Endothelial cell of hepatic sinusoid (primary cell): ENCODE measurements around the gene DEPDC1B.
"Not testable (repeated sequence)": the region's sequence is repeated elsewhere in the genome, so short reads cannot be mapped to it uniquely, and the experiment has no call there.

ENCODE experiments used
- in situ Hi-C: cut with HindIII; loops from 2 replicates; pipeline ENCODE4 v1.10.0; 2017; ENCODE audit warnings: low sequenced_read_pairs

DEPDC1B gene

GRCh38 chr5:60699609-60700415 is at the start of gene DEPDC1B:
Gene DEPDC1B (minus strand): TSS chr5:60700166. CDS start chr5:60700093, 73 bp downstream.
- in situ Hi-C loops, result no loop called here

- in situ Hi-C loops, result no loop called here
Observed at GRCh38 chr5:60744682-60745081, 44.7 kb upstream of the DEPDC1B start.

DNA sequence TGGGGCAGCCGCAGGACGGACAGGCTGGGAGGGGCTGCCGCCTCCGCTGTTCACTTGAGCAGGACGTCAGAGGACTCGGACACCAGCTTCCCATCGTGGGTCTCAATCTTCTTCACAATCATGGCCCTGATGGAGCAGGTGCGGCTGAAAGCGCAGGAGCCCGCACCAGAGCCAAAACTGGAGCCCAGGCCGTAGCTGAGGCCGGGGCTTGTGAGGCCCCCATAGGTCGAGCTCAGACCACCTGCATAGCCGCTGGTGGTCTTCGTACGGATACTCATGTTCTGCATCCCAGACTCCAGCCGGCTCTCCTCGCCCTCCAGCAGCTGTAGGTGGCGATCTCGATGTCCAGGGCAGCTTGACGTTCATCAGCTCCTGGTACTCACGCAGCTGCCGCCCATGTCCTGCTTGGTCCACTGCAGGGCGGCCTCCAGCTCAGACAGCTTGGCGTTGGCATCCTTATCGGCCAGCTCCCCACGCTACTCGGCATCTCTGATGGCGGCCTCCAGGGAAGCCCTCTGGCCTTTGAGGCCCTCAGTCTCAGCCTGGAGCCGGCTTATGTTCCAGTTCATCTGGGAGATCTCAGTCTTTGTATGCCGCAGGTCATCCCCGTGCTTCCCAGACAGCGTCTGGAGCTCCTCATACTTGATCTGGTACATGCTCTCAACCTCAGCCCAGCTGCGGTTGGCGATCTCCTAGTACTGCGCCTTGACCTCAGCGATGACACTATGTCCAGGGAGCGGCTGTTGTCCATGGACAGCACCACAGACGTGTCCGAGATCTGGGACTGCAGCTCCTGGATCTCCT is 43.7 kb upstream of the DEPDC1B start:
- in situ Hi-C loops, result no loop called here

GRCh38 chr5:60740322-60740721 is 40.4 kb upstream of the DEPDC1B start:
- in situ Hi-C loops, result no loop called here

GRCh38 chr5:60738933-60739332 is 39.0 kb upstream of the DEPDC1B start:
- in situ Hi-C loops, result no loop called here

DNA sequence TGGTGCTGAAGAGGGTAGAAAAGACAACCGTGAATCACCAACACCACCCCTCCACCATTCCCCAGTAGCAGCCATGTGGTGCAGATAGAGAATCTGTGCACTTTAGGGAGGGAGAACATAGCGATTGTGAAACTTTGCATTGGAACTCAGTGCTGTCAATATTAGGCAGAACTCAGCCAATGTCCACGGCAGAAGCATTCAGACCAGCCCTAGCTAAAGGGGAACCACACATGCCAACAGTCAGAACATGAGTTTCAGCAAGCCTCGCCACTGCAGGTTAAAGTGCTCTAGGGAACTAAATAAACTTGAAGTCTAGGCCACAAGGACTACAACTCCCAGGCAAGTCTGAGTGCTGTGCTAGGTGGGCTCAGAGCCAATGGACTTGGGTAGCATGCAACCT is 38.5 kb upstream of the DEPDC1B start:
- in situ Hi-C loops, result no loop called here

DNA sequence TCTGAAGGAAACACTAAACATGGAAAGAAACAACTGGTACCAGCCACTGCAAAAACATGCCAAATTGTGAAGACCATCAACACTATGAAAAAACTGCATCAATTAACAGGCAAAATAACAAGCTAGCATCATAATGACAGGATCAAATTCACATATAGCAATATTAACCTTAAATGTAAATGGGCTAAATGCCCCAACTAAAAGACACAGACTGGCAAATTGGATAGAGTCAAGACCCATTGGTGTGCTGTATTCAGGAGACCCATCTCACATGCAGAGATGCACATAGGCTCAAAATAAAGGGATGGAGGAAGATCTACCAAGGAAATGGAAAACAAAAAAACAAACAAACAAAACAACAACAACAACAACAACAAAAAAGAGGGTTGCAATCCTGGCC is 30.9 kb upstream of the DEPDC1B start:
- in situ Hi-C loops, result not testable (repeated sequence)

DNA sequence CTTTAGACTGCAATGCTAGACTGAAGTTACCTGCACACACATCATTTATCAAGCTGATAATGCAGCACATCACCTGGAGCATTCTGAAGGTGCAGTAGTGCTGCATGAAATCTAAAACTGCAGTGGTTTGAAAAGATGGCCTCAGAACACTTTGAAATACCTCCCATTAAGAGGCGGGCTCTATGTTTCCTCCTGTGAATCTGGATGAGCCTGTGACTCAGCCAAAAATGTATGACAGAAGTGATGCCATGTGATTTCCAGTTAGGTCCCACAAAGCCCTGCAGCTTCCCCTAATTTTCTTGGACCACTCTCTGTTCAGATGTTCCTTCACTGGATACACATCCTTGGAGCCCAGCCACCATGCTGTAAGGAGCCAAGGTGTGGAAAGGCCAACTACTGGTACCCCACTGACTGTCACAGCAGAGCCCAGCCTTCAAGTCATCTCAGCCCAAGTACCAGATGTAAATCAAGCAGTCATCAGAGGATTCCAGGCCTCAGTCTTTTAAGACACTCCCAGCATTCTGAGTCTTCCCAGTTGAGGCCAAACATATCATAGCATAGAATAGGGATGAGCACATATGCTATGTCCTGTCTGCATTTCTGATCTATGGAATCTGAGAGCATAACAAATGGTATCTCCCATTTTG is 27.2 kb upstream of the DEPDC1B start:
- in situ Hi-C loops, result no loop called here

GRCh38 chr5:60724126-60724525 is 24.2 kb upstream of the DEPDC1B start:
- in situ Hi-C loops, result no loop called here

GRCh38 chr5:60722416-60722815 is 22.4 kb upstream of the DEPDC1B start:
- in situ Hi-C loops, result no loop called here

DNA sequence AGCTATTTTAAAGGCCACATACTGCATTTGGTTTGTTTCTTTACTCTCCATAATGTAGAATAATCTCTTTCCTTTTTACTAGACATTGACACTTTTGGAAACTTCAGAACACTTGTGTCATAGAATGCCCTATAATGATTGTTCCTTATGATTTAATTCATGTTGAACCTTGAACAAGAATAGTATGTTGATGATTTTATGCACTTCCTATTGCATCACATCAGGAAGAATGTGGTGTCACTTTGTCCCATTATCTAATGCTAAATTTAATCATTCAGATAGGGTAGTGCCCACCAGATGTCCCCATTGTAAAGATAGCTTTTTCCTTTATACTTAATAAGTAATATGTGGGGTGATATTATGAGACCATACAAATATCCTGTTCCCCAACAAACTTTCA is 19.4 kb upstream of the DEPDC1B start:
- in situ Hi-C loops, result no loop called here

- in situ Hi-C loops, result no loop called here
Observed at GRCh38 chr5:60718166-60718892, 18.4 kb upstream of the DEPDC1B start.

DNA sequence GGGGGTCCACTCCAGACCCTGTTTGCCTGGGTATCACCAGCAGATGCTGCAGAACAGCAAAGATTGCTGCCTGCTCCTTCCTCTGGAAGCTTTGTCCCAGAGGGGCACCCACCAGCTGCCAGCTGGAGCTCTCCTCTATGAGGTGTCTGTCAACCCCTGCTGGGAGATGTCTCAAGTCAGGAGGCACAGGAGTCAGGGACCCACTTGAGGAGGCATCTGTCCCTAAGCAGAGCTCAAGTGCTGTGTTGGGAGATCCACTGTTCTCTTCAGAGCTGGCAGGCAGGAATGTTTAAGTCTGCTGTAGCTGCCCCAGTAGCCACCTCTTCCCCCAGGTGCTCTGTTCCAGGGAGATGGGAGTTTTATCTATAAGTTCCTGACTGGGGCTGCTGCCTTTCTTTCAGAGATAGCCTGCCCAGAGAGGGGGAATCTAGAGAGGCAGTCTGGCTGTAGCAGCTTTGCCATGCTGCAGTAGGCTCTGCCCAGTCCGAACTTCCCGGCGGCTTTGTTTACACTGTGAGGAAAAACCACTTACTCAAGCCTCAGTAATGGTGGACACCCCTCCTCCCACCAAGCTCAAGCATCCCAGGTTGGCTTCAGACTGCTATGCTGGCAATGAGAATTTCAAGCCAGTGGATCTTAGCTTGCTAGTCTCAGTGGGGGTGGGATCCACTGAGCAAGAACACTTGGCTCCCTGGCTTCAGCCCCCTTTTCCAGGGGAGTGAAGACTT is 15.4 kb upstream of the DEPDC1B start:
- in situ Hi-C loops, result not testable (repeated sequence)

- in situ Hi-C loops, result no loop called here
Observed at GRCh38 chr5:60712950-60713349, 13.0 kb upstream of the DEPDC1B start.

DNA sequence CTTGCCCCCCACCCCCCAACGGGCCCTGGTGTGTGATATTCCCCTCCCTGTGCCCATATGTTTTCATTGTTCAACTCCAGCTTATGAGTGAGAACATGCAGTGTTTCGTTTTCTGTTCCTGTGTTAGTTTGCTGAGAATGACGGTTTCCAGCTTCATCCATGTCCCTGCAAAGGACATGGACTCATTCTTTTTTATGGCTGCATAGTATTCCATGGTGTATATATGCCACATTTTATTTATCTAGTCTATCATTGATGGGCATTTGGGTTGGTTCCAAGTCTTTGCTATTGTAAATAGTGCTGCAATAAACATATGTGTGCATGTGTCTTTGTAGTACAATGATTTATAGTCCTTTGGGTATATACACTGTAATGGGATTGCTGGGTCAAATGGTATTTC is 11.9 kb upstream of the DEPDC1B start:
- in situ Hi-C loops, result not testable (repeated sequence)

- in situ Hi-C loops, result no loop called here
Observed at GRCh38 chr5:60710362-60710761, 10.4 kb upstream of the DEPDC1B start.

DNA sequence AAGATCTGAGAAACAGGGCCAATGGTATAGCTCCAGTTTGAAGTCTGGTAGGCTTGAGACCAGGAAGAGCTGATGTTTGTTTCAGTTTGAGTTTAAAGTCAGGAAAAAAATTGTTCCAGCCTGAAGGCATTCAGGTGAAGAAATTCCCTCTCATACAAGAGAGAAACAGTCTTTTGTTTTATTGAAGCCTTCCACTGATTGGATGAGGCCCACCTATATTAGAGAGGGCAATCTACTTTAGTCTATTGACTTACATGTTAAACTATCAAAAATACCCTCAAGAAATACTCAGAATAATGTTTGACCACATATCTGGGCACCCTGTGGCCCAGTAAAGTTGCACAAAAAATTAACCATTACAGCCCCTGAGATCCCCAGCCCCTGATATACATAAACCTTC is 5.2 kb upstream of the DEPDC1B start:
- in situ Hi-C loops, result no loop called here

DNA sequence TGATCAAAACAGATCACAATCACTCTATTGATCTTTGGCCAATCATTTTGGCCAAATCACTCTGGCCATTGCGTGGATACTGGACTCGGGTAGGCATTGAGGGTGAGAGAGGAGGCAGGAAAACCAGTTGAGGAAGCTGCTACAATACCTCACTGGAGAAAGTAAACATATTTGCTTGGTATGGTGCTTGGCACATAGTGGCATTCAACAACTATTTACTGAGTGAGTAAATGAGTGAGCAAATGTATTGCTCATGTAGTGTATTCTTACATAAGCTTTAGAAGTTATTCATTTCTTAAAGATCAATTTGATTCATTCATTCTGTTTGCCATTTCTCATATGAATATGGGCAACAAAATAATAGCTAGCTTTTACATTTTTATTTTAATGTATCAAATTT is 4.0 kb upstream of the DEPDC1B start:
- in situ Hi-C loops, result no loop called here

DNA sequence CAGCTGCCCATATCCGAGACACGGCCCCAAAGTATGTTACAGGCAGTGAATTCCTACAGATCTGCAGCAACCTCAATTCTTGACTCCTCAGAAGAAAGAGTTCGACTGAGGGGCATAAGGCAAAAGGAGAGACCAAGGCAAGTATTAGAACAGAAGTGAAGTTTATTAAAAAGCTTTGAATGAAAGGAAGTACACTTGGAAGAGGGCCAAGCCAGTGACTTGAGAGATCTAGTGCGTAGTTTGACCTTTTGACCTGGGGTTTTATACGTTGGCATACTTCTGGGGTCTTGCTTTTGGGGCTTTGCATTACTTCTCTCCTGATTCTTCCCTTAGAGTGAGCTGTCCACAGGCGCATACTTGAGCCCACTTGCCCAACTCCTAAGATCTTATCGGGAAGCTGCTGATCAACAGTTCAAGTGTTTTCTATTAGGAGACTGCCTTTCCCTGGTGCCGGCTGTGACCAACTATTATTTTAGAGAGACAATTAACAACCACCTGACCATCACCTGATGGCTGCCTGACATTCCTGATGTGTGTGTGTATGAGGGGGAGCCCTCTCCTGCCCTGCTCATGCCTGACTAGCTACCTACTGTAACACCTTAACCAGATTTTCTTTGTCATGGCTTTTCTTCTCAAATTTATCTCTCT is 1.5 kb upstream of the DEPDC1B start:
- in situ Hi-C loops, result no loop called here

GRCh38 chr5:60700416-60700757 is 421 bp upstream of the DEPDC1B start:
- in situ Hi-C loops, result no loop called here
